Nephron (organoid): ENCODE data around the gene SETBP1.

Experiments used
- H3K27ac Mint-ChIP-seq, 3 experiments: 2 replicates each; pipeline ENCODE4 v1.8.0; 2020; ENCODE audit warnings: mixed read lengths in 3 of 3, mild to moderate bottlenecking in 2 of 3, moderate library complexity in 1 of 3
- H3K27me3 Mint-ChIP-seq: 2 replicates; pipeline ENCODE4 v1.8.0; 2021; ENCODE audit warnings: low read depth, mild to moderate bottlenecking, moderate library complexity, mixed read lengths
- H3K36me3 Mint-ChIP-seq: 2 replicates; pipeline ENCODE4 v1.8.0; 2020; ENCODE audit warnings: low read depth, mixed read lengths
- H3K4me1 Mint-ChIP-seq: 2 replicates; pipeline ENCODE4 v1.8.0; 2020; ENCODE audit warnings: mixed read lengths
- H3K4me3 Mint-ChIP-seq, 3 experiments: 2 replicates each; pipeline ENCODE4 v1.8.0; 2020; ENCODE audit warnings: mild to moderate bottlenecking in 3 of 3, mixed read lengths in 3 of 3, moderate library complexity in 2 of 3
- H3K9me3 Mint-ChIP-seq: 2 replicates; pipeline ENCODE4 v1.8.0; 2020; ENCODE audit warnings: mixed read lengths
- TF ChIP-seq, protein P1 (sequence below), 3 experiments: fragments of 200-600 bp; sonication (generic); IDR thresholded peaks; one replicate each; pipeline ENCODE4 v1.5.0; 2021; ENCODE audit warnings: antibody characterized with exemption in 3 of 3; ENCODE audit not compliant: unreplicated experiment in 3 of 3

The SETBP1 gene

DNA sequence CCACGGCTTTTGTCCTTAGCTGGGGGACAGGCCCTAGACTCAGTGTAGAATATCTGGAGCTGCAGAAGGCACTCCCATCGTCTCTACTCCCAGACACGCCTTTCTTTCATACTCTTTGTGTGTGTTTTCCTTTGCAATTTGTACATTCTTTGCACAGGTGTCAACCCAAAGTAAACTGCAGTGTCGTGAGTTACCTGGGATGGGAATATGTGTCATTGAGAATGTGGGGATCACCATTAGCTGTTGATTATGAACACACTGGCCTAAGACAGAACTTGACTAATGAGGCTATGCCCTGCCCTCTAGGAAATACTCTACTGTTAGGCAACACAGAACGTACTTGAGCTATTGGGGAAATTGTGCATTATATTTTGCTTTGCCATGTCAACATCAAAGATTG, 233.3 kb downstream of the SETBP1 start:
- TF ChIP-seq, protein P1, sequence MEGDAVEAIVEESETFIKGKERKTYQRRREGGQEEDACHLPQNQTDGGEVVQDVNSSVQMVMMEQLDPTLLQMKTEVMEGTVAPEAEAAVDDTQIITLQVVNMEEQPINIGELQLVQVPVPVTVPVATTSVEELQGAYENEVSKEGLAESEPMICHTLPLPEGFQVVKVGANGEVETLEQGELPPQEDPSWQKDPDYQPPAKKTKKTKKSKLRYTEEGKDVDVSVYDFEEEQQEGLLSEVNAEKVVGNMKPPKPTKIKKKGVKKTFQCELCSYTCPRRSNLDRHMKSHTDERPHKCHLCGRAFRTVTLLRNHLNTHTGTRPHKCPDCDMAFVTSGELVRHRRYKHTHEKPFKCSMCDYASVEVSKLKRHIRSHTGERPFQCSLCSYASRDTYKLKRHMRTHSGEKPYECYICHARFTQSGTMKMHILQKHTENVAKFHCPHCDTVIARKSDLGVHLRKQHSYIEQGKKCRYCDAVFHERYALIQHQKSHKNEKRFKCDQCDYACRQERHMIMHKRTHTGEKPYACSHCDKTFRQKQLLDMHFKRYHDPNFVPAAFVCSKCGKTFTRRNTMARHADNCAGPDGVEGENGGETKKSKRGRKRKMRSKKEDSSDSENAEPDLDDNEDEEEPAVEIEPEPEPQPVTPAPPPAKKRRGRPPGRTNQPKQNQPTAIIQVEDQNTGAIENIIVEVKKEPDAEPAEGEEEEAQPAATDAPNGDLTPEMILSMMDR (IDR thresholded peaks at IDR 0.05; ENCODE audit: unreplicated experiment in 3 of 3) = no peak

GRCh38 chr18:44915213-44915612, 234.5 kb downstream of the SETBP1 start:
- Mint-ChIP-seq H3K27me3 (no peaks in the 10 kb centered on the region), H3K9me3 (no peaks in the 10 kb centered on the region), H3K36me3 (peaks cover 6% of the 10 kb centered on the region), H3K4me1 (peaks cover 32% of the 10 kb centered on the region), H3K27ac (peak overlapping the region in 2 of 3 experiments; percentile 4 to 9), H3K4me3 (no peak overlapping the region)
- TF ChIP-seq, protein P1 (IDR thresholded peaks at IDR 0.05; ENCODE audit: unreplicated experiment in 3 of 3) = no peak

More for the DNA sequence above, 233.3 kb downstream of the SETBP1 start:
- H3K9me3 Mint-ChIP-seq = no peaks in the 10 kb centered on the region
- H3K27ac Mint-ChIP-seq = peak overlapping the region in 1 of 3 experiments; percentile 17
- peaks cover 44% of the 10 kb centered on the region for H3K4me1 Mint-ChIP-seq
- no peaks in the 10 kb centered on the region for H3K27me3 Mint-ChIP-seq
- peaks cover 13% of the 10 kb centered on the region for H3K36me3 Mint-ChIP-seq
- no peak overlapping the region for H3K4me3 Mint-ChIP-seq

DNA sequence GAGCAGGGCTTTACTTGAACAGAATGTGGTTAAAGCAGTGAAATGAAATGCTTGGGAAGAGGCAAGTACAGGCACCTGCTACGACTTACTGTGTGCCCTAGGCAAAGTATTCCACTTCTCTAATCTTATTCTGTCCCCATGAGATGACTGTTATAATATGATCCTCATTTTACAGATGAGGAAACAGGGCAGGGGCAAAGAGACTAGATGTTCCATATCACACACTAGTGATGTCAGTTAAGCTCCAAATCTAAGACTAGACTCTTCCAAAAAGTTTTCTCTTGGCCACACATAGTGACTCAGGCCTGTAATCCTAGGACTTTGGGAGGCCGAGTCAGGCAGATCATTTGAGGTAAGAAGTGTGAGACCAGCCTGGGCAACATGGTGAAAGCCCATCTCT, 235.0 kb downstream of the SETBP1 start:
- no peaks in the 10 kb centered on the region for H3K27me3 Mint-ChIP-seq
- H3K4me3 Mint-ChIP-seq = no peak overlapping the region
- peak overlapping the region in 2 of 3 experiments; percentile 9 to 51 for H3K27ac Mint-ChIP-seq
- H3K4me1 Mint-ChIP-seq = peaks cover 32% of the 10 kb centered on the region
- H3K9me3 Mint-ChIP-seq = no peaks in the 10 kb centered on the region
- H3K36me3 Mint-ChIP-seq = peaks cover 4% of the 10 kb centered on the region
- TF ChIP-seq, protein P1 (IDR thresholded peaks at IDR 0.05; ENCODE audit: unreplicated experiment in 3 of 3) = no peak

DNA sequence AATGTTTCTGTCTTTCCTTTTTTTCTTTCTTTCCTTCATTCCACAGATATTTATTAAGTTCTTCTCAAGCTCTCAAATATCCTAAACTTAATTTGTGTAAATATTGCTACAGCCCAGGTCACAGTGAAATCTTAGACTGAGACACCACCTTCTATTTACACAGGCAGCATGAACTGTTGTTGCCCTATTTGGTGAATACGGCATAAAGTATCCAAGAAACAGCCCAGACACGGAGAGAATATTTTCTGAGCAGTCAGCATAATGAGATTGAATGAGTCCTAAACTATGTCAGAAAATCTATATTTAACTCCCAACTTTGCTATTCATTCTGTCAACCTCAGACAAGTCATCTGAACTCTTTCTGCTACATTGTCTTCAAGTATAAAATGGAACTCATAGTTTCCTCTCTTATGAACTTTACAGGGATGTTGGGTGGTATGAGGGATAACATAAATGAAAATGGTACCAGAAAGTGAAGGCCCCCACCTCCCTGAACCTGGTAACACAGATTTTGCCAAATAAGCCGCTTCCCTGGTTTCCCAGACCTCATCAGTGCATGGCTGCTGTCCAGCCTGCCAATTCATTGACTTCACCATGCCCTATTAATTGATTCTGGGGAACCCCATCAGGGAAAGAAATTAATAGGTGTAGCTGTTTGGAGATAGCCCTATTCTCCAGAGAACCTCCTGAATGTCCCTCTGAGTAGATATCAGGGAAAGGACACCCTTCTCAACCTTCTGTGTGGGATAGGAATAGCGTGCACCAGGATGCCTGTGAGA, 235.9 kb downstream of the SETBP1 start:
- Mint-ChIP-seq H3K27me3 (no peaks in the 10 kb centered on the region), H3K4me1 (peaks cover 34% of the 10 kb centered on the region), H3K4me3 (no peak overlapping the region), H3K36me3 (peaks cover 4% of the 10 kb centered on the region), H3K9me3 (no peaks in the 10 kb centered on the region), H3K27ac (peak overlapping the region; percentile 31 to 57 (median 51))
- TF ChIP-seq, protein P1 (IDR thresholded peaks at IDR 0.05; ENCODE audit: unreplicated experiment in 3 of 3) = no peak

DNA sequence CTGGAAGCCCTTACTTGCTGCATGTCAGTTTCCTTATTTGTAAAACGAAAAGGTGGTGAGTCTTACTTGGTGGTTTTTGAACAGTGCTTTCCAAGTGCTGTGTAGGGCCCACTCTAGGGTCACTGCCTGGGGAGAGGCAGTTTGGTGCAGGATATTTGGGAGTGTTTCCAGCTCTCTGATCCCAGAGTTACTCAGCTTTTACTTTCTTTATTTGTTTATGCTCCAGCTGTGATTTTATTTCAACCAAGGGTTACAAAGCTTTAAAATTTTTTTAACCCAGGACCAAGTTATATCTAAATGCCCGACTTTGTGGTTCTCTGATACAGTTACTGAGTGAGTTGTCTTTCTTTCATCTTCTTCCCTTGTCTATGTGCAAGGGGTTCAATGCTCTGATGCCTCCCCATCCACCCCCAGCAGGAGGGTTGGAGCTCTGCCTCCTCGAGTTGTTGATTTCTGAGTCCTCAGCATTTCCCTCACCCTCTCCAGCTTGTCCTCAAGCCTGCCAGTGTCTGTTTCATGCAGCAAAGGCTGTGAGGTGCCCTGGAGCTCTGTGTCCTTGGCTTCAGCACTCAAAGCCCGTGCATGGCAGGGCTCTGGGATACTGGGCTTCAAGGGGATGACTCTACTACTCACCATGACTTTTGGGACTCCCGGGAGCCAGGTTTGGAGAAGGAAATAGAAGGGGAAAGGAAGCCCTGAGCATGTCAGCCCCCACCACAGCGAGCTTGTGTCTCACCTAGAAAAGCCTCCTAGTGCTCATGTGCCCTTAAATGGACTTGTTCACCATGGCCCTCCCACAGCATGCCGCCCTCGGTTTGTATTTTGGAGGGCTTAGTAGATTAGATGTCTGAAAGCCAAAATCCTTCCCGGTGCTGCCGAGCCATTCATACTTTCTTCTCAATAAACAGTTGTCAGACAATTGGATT, 236.8 kb downstream of the SETBP1 start:
- Mint-ChIP-seq H3K9me3 (no peaks in the 10 kb centered on the region), H3K36me3 (peaks cover 4% of the 10 kb centered on the region), H3K27me3 (no peaks in the 10 kb centered on the region), H3K4me3 (no peak overlapping the region), H3K27ac (peak overlapping the region; percentile 31 to 57 (median 51)), H3K4me1 (peaks cover 36% of the 10 kb centered on the region)
- TF ChIP-seq, protein P1 (IDR thresholded peaks at IDR 0.05; ENCODE audit: unreplicated experiment in 3 of 3) = no peak
